ENCODE measurements around the gene CACTIN.

CACTIN gene

DNA sequence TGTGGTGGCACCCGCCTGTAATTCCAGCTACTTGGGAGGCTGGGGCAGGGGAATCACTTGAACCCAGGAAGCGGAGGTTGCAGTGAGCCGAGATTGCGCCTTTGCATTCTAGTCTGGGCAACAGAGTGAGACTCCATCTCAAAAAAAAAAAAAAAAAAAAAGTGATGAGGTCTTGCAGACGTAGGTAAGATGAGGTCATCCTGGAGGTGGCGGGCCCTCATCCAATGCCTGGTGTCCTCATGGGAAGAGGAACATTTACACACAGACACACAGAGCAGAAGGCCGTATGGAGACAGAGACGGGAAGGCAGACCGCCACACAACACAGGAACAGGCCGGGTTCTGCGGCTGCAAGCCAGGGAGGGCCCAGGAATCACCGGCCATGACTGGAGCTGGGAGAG, 4.4 kb downstream of the CACTIN start:
- DNase-seq = no peak

DNA sequence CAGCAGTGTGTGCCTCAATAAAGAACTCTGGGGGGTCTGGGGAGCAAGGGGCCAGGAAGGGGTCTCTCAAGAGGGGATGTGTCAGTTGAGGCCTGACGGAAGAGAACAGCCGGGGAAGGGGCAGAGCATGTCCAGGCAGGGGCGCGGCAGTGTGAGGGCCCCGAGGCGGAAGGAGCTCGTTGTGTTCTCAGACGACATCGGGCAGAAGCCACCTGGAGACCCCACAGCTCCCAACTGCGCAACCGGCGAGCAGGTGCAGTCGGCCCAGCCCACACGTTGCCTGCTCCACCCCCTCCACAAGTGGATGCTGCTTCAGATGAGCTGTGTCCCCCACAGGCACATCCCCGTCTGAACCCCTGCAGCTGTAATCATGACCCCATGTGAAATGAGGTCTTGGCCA, 4.9 kb downstream of the CACTIN start:
- DNase-seq = no peak

DNA sequence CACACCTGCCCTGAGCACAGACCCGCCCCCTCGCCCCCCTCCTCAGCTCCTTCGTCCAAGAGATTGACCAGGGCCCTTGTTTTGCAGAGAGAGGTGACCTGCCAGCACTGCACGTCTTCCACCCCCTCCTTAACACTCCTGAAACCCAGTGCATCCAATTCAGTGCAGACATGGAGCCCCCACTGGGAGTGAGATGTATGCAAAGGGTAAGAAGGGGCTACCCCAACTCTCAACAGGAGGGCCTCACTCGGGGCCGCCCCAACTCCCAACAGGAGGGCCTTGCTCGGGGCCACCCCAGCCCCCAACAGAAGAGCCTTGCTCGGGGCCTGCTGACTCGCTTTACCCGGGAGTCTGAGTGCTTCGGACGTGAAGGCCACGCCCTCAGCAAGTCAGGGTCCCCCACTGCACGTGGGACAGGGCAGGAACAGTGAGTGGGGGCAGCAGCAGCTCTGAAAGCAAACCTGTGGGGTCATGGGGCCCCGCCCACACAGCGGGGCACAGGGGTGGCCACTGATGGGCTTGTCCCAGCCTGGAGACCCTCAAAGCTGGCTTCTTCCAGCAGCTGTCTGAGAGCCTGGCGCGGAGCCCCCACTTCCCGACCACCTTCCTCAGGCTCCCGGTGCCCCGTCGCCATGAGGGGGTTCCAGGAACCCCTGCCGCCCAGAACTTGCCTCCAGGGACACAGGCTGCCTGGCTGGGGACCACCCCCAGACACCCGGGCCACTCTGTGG, 5.6 kb downstream of the CACTIN start:
- no peak for DNase-seq

- no peak for DNase-seq
Observed at GRCh38 chr19:3620145-3620816, 6.3 kb downstream of the CACTIN start.

- no peak for DNase-seq
Observed at GRCh38 chr19:3619631-3620012, 7.0 kb downstream of the CACTIN start.

- no peak for DNase-seq
Observed at GRCh38 chr19:3618811-3619630, 7.6 kb downstream of the CACTIN start.

DNA sequence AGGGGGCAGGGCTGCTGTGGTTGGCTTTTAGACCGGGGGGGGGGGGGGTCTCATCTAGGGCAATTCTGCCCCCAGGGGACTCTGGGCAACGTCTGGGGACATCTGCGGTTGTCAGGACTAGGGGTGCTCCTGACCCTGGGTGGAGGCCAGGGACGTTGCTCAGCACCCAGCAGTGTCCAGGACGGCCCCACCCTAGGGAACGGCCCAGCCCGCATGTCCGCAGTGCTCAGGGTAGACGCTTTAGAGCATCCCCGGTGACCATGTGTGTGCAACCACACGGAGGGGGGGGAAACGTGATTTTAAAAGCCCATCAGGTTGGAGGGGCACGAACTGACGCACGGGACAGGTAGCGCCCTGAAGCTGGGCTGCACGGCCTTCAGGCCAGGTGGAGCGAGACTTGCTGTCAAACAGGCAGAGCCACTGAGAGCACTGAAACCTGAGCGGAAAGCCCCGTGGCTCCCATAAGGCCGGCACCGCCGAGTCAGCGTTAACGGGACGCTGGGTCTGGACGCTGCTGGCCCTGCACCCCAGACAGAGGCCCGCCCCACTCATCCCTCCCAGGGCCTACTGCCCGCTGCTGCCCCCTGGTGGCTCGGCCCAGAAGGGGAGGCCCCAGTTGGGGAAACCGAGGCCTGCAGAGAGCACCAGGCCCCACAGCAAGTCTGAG, 8.3 kb downstream of the CACTIN start:
- no peak for DNase-seq

DNA sequence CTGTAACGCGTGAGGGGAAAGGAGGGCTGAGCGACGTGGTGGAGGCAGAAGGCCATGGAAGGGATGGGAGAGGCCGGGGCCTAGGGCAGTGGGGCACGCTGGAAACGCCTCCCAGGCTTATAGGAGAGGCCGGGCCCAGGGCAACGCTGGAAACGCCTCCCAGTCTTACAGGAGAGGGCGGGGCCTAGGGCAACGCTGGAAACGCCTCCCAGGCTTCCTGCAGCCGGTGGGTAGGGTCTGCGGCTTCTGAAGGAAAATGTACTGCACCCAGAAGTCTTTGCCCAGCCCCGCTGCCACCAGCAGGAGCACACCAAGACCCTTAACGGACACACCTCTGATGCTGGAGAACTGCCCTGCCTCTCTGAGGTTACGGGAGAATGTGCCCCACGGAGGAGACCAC, 9.1 kb downstream of the CACTIN start:
- DNase-seq = no peak

GRCh38 chr19:3615524-3616135, 11.0 kb downstream of the CACTIN start:
- DNase-seq = no peak

DNA sequence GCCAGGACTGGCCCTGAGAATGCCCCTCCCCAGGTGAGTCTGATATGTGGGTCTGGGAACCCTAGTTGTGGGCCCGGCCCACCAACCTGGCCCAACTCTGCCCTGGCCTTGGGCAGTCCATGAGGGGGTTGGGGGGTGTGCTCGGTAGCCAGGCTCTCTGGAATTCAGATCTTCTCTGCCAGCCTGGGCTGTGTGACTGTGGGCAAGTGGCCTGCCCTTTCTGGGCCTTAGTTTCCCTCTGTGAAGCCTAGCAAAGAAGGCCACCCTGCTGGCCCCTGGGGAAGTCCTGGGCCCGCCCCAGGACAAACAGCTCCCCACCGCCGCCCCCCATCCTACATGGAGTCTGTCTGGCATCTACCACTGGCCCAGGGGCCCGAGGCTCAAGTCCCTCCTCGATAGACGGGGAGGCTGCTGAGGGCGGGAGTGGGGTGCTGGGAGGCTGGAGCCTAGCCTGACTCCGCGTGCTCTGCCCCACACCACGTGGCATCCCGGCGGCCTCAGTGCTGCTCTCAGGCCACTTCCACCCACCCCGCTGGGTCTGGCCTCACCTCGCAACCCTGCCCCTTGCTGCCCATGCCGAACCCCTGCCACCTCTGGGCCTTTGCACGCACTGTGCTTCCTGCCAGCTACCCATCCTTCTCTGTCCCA, 11.6 kb downstream of the CACTIN start:
- no peak for DNase-seq

GRCh38 chr19:3613818-3614661, 12.6 kb downstream of the CACTIN start:
- no peak for DNase-seq

DNA sequence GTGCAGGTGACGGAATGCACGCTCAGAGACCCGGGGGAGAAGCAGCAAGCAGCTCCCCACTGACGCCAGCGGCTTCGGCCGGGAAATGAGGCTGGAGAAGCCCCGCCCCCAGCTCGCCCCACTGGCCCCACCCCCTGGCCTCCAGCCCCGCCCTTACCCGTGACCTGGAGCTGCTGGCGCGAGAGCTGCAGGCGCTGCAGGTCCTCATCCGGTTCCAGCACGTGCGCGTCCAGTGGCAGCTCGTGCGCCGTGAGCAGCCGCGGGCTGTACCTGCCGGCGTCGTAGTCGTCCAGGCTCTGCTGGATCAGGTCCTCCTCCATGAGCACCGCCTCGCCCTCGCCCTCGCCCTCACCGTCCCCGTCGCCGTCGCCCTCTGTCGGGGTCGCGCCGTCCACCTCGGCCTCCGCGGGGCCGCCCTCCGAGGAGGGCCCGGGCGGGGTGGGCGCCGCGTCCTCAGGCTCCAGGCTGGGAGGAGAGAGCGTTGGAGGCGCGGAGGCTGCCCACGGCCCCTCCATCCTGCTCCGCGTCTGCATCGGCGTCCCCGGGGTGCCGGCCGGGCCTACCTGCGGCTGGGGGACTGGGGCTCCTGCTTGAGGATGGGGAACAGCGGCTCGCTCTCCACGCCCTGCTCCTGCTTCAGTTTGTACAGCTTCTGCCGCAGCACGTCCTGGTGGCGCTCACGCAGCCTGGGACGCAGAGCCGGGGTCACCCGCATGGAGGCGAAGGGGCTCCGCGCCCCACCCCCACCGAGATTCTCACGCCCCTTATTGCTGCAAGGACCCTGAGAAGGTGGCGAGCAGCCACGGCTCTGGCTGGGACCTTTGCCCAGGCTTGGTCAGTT, 13.5 kb downstream of the CACTIN start:
- DNase-seq = no peak

- no peak for DNase-seq
Observed at GRCh38 chr19:3612330-3612729, 14.3 kb downstream of the CACTIN start.

- no peak for DNase-seq
Observed at GRCh38 chr19:3611841-3612240, 14.7 kb downstream of the CACTIN start.

DNA sequence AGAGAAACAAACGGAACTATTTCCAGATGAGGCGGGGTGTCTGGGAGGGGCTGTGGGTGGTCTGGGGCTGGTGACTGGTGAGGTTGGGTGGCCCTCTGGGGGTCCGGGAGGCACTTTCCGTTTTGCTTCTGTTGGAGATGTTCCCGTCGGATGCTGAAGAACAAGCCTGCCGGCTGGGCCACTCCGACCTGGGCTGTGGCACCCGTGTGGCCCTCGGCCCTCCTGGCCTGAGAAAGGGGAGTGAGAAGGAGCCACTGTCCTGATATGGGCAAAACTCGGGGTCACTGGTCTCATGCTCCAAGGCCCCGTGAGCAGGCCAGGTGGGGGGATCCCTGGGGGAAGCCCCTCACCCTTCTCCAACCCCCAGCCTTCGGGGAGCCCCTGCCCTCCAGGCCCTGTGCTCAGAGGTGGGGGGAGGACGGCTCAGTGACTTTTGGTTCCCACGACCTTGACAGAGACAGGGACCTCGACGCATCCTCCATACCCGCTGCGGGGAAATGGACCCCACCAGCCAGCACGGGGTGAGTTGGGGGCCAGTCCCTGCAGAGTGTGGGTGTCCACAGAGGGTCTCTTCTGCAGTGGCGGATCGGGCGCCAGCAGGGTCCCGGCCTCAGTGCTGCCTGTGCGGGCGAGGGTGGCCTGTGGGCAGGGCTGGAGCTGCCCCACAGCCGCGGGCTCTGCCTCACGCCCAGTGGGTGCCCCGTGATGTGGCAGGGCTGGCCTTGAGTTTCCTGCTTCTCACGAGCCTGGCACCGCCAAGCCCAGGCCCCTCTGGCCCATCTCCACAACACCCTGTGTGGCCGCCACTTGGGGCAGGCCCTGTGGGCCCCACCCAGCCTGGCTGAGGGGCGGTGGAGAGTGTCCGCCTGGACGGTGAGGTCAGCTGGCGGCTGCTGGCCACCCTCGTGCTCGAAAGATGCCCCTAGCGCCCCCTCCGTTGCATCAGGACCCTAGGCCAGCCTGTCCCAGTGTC, 15.6 kb downstream of the CACTIN start:
- DNase-seq = no peak

GRCh38 chr19:3609779-3610719, 16.5 kb downstream of the CACTIN start:
- DNase-seq = no peak

DNA sequence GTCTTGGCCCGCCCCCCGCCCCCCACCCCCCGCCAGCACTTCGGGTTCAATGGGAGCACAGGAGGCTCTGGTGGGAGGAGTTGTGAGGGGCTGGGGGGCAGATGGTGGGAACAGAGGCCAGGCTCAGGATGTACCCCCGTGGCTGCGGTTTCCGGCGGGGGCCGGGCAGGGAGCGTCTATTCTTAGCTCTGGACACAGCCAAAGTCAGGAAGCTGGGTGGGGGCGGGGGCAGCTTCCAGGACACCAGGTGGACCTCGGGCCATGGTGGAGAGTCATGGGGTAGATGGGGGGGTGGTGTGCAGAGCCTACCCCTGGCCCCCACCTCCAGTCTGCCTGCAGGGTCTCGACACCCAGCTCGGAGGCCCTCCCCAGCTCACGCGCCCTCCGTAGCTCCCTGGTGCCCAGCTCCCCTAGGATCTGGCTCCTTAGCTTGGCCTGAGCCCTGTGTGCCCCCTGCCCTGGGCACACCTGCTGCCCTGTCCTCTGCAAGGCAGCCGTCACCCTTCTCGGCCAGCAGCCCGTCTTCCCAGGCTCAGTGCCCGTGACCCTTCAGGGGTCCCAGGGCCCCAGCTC, 17.8 kb downstream of the CACTIN start:
- no peak for DNase-seq
